ENCODE data around the gene CEP72. TPM values are rescaled to one million over a fixed set of nuclear protein-coding genes. Genes with fewer than 3 reads are reported as not detected.

CEP72 gene
- total RNA-seq, 1 experiment from 2014 or later, result 24.8 TPM

- H3K4me1 Mint-ChIP-seq, result peaks cover 6 to 7% of the 10 kb centered on the region in 2 experiments
- H3K18ac ChIP-seq (ENCODE audit: insufficient read length, low read depth, low read length), result no peak overlapping the region
- H3K23ac ChIP-seq (ENCODE audit: insufficient read length, low read depth, low read length), result no peak overlapping the region
- H2AK5ac ChIP-seq (ENCODE audit: insufficient read length, low read length), result no peak overlapping the region
- H3K36me3 Mint-ChIP-seq (ENCODE audit: insufficient read depth in 1 of 3, low read depth in 3 of 3), result no peaks in the 10 kb centered on the region
- peaks cover 0 to 3% of the 10 kb centered on the region in 2 experiments; a peak in 1 of 5 replicates for H3K9me3 Mint-ChIP-seq
- peaks cover 2% of the 10 kb centered on the region; the same call in 1 of the 2 replicates for H3K27me3 ChIP-seq (ENCODE audit: insufficient read depth, low read length)
- no peak overlapping the region for H2BK15ac ChIP-seq (ENCODE audit: low read depth, low read length)
- no CpG with 5 or more reads among the region's 13 CpGs for WGBS (ENCODE audit: extremely low coverage, insufficient read length, low lambda C conversion rate)
- no peak overlapping the region for H3K4ac ChIP-seq (ENCODE audit: low read depth, low read length)
- no peak overlapping the region for H3T11ph ChIP-seq (ENCODE audit: low read length)
- H4K20me1 ChIP-seq (ENCODE audit: control insufficient read depth, insufficient read depth, insufficient read length), result no peaks in the 10 kb centered on the region
- no peak overlapping the region for H4K91ac ChIP-seq (ENCODE audit: insufficient read length, low read depth, low read length)
- H3K23me2 ChIP-seq (ENCODE audit: insufficient read length, low read depth, low read length, poor library complexity, severe bottlenecking), result no peaks in the 10 kb centered on the region
- H3K56ac ChIP-seq (ENCODE audit: insufficient read length, low read depth, low read length), result no peak overlapping the region
- H3K27ac ChIP-seq (ENCODE audit: insufficient read length, low read depth, low read length), result no peak overlapping the region
- no peak overlapping the region for H3K4me3 Mint-ChIP-seq
- H3K27me3 Mint-ChIP-seq (ENCODE audit: low read depth), result peaks cover 35% of the 10 kb centered on the region
- H3K9ac ChIP-seq (ENCODE audit: extremely low read depth, insufficient read length, low read length), result no peak overlapping the region
- no peak overlapping the region for H3K14ac ChIP-seq (ENCODE audit: insufficient read depth, low read length)
- no peak overlapping the region for H2BK120ac ChIP-seq (ENCODE audit: low read depth, low read length, poor library complexity, severe bottlenecking)
- H3K9me3 ChIP-seq (ENCODE audit: control insufficient read depth, low read depth, low read length), result no peaks in the 10 kb centered on the region
- no peak overlapping the region for H4K5ac ChIP-seq (ENCODE audit: insufficient read length, low read depth, low read length)
- H2BK5ac ChIP-seq (ENCODE audit: insufficient read length, low read length), result no peak overlapping the region
- no peak overlapping the region for H3K27ac Mint-ChIP-seq
- no peak for TF ChIP-seq CTCF (conservative IDR thresholded peaks at IDR 0.05)
- H3K4me2 ChIP-seq (ENCODE audit: insufficient read depth, insufficient read length, low read length), result no peak overlapping the region
- no peak overlapping the region for H2BK12ac ChIP-seq (ENCODE audit: insufficient read length, low read depth, low read length)
- H2AFZ ChIP-seq (ENCODE audit: low read length), result no peak overlapping the region
- H4K8ac ChIP-seq (replicated peaks; ENCODE audit: insufficient read length, low read depth, low read length), result no peak overlapping the region
- no peaks in the 10 kb centered on the region for H3K4me1 ChIP-seq (ENCODE audit: insufficient read depth, low read length)
- H3K79me1 ChIP-seq (ENCODE audit: insufficient read depth, low read depth, low read length, poor library complexity, severe bottlenecking), result no peaks in the 10 kb centered on the region
- DNase-seq, result no peak
- no peak overlapping the region for H2BK20ac ChIP-seq (ENCODE audit: low read depth, low read length, poor library complexity, severe bottlenecking)
- no peaks in the 10 kb centered on the region for H3K79me2 ChIP-seq (ENCODE audit: insufficient read depth, low read length)
Measured at GRCh38 chr5:567664-568060, 44.5 kb upstream of the CEP72 start.

Data from H9 (cell line).